ENCODE measurements around the gene SDK1. TPM values are rescaled to one million over a fixed set of nuclear protein-coding genes. Genes with fewer than 3 reads are reported as not detected.

Gene SDK1
- total RNA-seq, 1 donor: 0.43 TPM

DNA sequence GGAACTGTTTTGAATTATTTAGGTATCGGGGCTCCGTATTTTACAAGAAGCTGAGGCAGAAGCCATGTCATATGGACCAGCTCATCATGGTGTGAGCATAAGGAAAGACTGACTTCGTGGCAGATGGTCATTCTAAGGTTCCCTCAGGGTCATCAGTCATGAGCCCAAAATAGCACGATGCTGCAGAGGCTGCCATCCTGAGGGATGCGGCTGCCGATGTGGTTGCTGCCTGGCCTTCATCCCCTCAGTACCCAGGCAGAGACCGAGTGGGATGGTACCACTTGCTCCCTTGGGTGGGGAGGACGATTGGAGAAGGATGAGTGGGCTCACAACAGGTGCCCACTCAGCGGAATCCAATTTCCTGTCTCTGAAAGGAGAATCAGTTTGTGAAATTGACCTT is 490.3 kb downstream of the SDK1 start:
- H3K4me3 ChIP-seq (ENCODE audit: low read depth, low read length): no peak overlapping the region
- TF ChIP-seq CTCF (IDR thresholded peaks at IDR 0.05; ENCODE audit: insufficient read depth, low read depth, low read length): no peak
- no peak for DNase-seq (ENCODE audit: low read depth)

GRCh38 chr7:3795141-3795540 is 494.1 kb downstream of the SDK1 start:
- no peak for TF ChIP-seq CTCF (IDR thresholded peaks at IDR 0.05; ENCODE audit: insufficient read depth, low read depth, low read length)
- no peak for DNase-seq (ENCODE audit: low read depth)
- no peak overlapping the region for H3K4me3 ChIP-seq (ENCODE audit: low read depth, low read length)

DNA sequence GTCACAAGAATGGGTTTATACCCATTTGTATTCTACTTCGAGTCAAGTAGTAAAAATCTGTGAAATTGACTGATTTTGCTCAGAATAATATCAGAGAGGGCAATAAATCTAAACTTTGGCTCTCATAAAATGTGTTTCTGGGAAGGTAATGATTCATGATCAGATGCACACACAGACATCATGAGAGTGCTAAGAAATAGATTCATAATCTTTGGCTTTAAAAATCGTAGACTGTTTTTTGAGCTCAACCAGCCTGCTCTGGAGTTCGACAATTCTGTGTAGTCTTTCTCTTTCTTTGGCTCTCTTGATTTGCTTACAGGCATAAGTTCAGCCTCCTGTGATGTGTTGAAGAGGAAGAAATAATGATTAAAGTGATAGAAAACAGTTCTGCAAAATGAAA is 494.7 kb downstream of the SDK1 start:
- H3K4me3 ChIP-seq (ENCODE audit: low read depth, low read length): no peak overlapping the region
- TF ChIP-seq CTCF (IDR thresholded peaks at IDR 0.05; ENCODE audit: insufficient read depth, low read depth, low read length): no peak
- no peak for DNase-seq (ENCODE audit: low read depth)

DNA sequence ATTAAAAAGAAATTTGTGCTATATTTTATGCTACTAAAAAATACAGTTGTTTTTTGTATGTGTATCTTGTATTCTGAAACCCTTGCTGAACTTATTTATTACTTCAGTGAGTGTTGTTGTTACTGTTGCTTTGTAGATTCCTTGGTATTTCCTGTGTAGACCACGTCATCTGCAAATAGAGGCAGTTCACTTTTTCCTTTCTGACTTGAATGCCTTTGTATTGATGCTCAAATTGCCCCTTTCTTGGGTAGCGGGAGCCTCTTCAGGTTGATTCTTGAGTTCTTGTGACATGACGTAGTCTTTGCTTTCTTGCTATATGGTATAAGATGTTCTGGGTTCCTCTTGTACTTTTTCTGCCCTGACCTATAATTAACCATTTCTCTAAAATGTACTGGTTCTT is 504.1 kb downstream of the SDK1 start:
- DNase-seq (ENCODE audit: low read depth): peak; percentile 44
- no peak overlapping the region for H3K4me3 ChIP-seq (ENCODE audit: low read depth, low read length)
- TF ChIP-seq CTCF (IDR thresholded peaks at IDR 0.05; ENCODE audit: insufficient read depth, low read depth, low read length): no peak

DNA sequence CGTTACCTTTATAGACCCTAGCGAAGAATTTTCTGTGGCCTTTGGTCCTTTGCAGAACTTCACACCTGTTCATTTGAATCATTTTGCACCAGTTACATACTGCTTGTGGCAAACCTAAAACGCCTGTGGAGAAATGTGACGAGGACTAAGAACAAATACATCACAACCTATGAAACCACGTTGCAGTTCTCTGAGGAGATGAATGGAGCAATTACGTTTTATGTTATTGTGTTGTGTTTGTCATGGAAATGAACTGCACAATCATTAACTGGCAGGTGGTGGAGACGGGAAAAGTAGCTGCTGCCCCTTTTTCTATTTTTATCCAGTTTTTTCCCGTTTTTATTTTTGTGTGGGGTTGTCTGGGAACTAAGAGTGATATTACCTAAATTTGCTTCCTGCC is 505.5 kb downstream of the SDK1 start:
- DNase-seq (ENCODE audit: low read depth): no peak
- TF ChIP-seq CTCF (IDR thresholded peaks at IDR 0.05; ENCODE audit: insufficient read depth, low read depth, low read length): no peak
- H3K4me3 ChIP-seq (ENCODE audit: low read depth, low read length): no peak overlapping the region

DNA sequence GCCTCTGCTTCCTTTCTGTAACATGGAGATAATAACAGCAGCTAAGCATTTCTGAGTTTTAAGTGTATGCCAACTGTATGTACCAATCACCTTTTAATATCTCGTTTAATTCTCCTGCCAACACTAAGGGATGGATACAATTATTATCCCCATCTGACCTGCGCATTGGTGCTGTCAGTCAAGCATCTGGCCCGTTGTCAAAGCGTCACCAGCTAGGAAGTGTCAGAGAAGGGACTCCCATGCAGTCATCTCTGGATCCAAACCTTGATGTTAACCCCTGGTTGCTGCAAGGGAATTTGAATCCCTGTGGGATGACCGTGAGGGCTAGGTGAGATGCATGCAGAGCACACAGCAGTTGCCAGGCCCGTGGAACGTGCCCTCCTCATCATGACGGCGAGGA is 506.8 kb downstream of the SDK1 start:
- no peak overlapping the region for H3K4me3 ChIP-seq (ENCODE audit: low read depth, low read length)
- no peak for TF ChIP-seq CTCF (IDR thresholded peaks at IDR 0.05; ENCODE audit: insufficient read depth, low read depth, low read length)
- no peak for DNase-seq (ENCODE audit: low read depth)

- H3K4me3 ChIP-seq (ENCODE audit: low read depth, low read length): no peak overlapping the region
- no peak for DNase-seq (ENCODE audit: low read depth)
- TF ChIP-seq CTCF (IDR thresholded peaks at IDR 0.05; ENCODE audit: insufficient read depth, low read depth, low read length): no peak
These were observed 520.4 kb downstream of the SDK1 start for GRCh38 chr7:3821488-3821887.
